Loucy (cell line): ENCODE data around the gene INTS2.

Source experiments
- H2AFZ ChIP-seq: fragments of 200-600 bp; sonication (generic); 2 replicates; pipeline ENCODE4 v1.6.0; 2016; ENCODE audit warnings: antibody characterized with exemption, mild to moderate bottlenecking, low read length, moderate library complexity
- H3F3A ChIP-seq: fragments of 200-600 bp; 2 replicates; pipeline ENCODE4 v1.6.0; 2016; ENCODE audit warnings: antibody characterized with exemption, low read depth, mild to moderate bottlenecking
- H3K27me3 ChIP-seq: fragments of 200-600 bp; sonication (generic); 2 replicates; pipeline ENCODE4 v1.6.1; 2014; ENCODE audit warnings: low read length, mild to moderate bottlenecking; ENCODE audit not compliant: insufficient read depth, poor library complexity, severe bottlenecking
- H3K36me3 ChIP-seq: fragments of 200-600 bp; sonication (generic); 2 replicates; pipeline ENCODE4 v1.6.1; 2016; ENCODE audit warnings: low read length; ENCODE audit not compliant: insufficient read depth
- H3K4me1 ChIP-seq: fragments of 200-600 bp; sonication (generic); 2 replicates; pipeline ENCODE4 v1.5.1; 2014; ENCODE audit warnings: low read length, mild to moderate bottlenecking; ENCODE audit not compliant: insufficient read depth, poor library complexity, severe bottlenecking
- H3K4me2 ChIP-seq: fragments of 200-600 bp; sonication (generic); 2 replicates; pipeline ENCODE4 v1.6.0; 2014; ENCODE audit warnings: antibody characterized with exemption, low read length, low read depth, mild to moderate bottlenecking; ENCODE audit not compliant: poor library complexity, severe bottlenecking
- H3K4me3 ChIP-seq: fragments of 200-600 bp; sonication (generic); 2 replicates; pipeline ENCODE4 v1.5.1; 2014; ENCODE audit warnings: low read length, mild to moderate bottlenecking, mixed read lengths; ENCODE audit not compliant: poor library complexity, severe bottlenecking
- H3K79me2 ChIP-seq: fragments of 200-600 bp; sonication (generic); 2 replicates; pipeline ENCODE4 v1.6.1; 2014; ENCODE audit warnings: low read length; ENCODE audit not compliant: insufficient read depth
- H3K9ac ChIP-seq: fragments of 200-600 bp; sonication (generic); 2 replicates; pipeline ENCODE4 v1.6.0; 2014; ENCODE audit warnings: mild to moderate bottlenecking, low read depth, low read length, moderate library complexity; ENCODE audit not compliant: poor library complexity, severe bottlenecking
- H3K9me2 ChIP-seq: fragments of 200-600 bp; sonication (generic); replicated peaks from 2 replicates; pipeline ENCODE4 v1.6.1; 2016; ENCODE audit warnings: low read depth, low read length, mixed read lengths
- H3K9me3 ChIP-seq: fragments of 200-600 bp; sonication (generic); 2 replicates; pipeline ENCODE4 v1.6.1; 2014; ENCODE audit warnings: mild to moderate bottlenecking, antibody characterized with exemption, low read length, low read depth; ENCODE audit not compliant: insufficient read depth
- H4K20me1 ChIP-seq: fragments of 200-600 bp; sonication (generic); 2 replicates; pipeline ENCODE4 v1.6.0; 2014; ENCODE audit warnings: antibody characterized with exemption, low read length, mild to moderate bottlenecking; ENCODE audit not compliant: insufficient read depth, poor library complexity, severe bottlenecking
- EZH2phosphoT487 ChIP-seq: fragments of 200-600 bp; IDR thresholded peaks from 2 replicates; pipeline ENCODE4 v1.6.1; 2018; ENCODE audit warnings: antibody characterized with exemption, mild to moderate bottlenecking, moderate library complexity, borderline replicate concordance
- TF ChIP-seq, protein P1 (sequence below): fragments of 200-600 bp; sonication (generic); conservative IDR thresholded peaks from 2 replicates; pipeline ENCODE4 v1.5.1; 2014; ENCODE audit warnings: mild to moderate bottlenecking, antibody characterized with exemption, low read length

The INTS2 gene

DNA sequence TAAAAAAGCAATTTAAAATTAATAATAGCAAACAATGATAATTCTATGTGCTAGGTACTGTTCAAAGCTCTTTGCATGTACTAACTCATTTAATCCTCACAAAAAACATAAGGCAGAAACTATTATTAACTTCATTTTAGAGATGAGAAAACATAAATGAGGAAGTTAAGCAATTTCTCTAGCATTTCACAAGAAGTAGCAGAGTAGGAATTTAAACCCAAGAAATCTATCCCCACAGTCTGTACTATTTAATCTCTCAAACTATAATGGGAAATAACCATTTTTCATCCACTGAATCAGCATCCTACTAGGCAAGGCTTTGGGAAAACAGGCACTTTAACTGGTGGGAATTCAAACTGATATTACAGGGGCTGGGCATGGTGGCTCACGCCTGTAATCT is 42.2 kb upstream of the INTS2 start:
- Histone ChIP-seq H3K4me2 (no peak overlapping the region), H3K9me2 (no peaks in the 10 kb centered on the region), H3F3A (0 out of 2 replicates have a peak, but pooled peaks cover 3% of the 10 kb centered on the region), H2AFZ (no peak overlapping the region), H3K79me2 (no peaks in the 10 kb centered on the region), H3K4me1 (no peaks in the 10 kb centered on the region), H3K4me3 (no peak overlapping the region), H3K9me3 (no peaks in the 10 kb centered on the region), H3K9ac (no peak overlapping the region), H3K27me3 (no peaks in the 10 kb centered on the region), H4K20me1 (no peaks in the 10 kb centered on the region), H3K36me3 (peaks cover 71% of the 10 kb centered on the region; the same call in 1 of the 2 replicates)
- no peak for TF ChIP-seq EZH2phosphoT487
- TF ChIP-seq, protein P1, sequence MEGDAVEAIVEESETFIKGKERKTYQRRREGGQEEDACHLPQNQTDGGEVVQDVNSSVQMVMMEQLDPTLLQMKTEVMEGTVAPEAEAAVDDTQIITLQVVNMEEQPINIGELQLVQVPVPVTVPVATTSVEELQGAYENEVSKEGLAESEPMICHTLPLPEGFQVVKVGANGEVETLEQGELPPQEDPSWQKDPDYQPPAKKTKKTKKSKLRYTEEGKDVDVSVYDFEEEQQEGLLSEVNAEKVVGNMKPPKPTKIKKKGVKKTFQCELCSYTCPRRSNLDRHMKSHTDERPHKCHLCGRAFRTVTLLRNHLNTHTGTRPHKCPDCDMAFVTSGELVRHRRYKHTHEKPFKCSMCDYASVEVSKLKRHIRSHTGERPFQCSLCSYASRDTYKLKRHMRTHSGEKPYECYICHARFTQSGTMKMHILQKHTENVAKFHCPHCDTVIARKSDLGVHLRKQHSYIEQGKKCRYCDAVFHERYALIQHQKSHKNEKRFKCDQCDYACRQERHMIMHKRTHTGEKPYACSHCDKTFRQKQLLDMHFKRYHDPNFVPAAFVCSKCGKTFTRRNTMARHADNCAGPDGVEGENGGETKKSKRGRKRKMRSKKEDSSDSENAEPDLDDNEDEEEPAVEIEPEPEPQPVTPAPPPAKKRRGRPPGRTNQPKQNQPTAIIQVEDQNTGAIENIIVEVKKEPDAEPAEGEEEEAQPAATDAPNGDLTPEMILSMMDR, result no peak

DNA sequence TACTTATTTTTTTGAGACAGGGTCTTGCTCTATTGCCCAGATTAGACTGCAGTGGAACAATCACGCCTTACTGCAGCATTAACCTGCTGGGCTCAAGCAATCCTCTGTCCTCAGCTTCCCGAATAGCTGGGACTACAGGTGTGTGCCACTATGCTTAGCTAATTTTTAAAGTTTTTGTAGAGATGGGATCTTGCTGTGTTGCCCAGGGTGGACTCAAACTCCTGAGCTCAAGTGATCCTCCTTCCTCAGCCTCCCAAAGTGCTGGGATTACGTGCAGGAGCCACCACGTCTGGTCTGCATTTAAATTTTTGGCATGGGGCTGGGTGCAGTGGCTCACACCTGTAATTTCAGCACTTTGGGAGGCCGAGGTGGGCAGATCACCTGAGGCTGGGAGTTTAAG is 41.0 kb upstream of the INTS2 start:
- Histone ChIP-seq H3K27me3 (no peaks in the 10 kb centered on the region), H3K4me1 (no peaks in the 10 kb centered on the region), H3K9me2 (no peaks in the 10 kb centered on the region), H3K4me2 (no peak overlapping the region), H3K79me2 (no peaks in the 10 kb centered on the region), H4K20me1 (no peaks in the 10 kb centered on the region), H2AFZ (no peak overlapping the region), H3K9me3 (no peaks in the 10 kb centered on the region), H3K36me3 (peaks cover 79% of the 10 kb centered on the region; the same call in 1 of the 2 replicates), H3K9ac (no peak overlapping the region), H3F3A (0 out of 2 replicates have a peak, but pooled peaks cover 3% of the 10 kb centered on the region), H3K4me3 (no peak overlapping the region)
- TF ChIP-seq, protein P1, result no peak
- TF ChIP-seq EZH2phosphoT487, result no peak

DNA sequence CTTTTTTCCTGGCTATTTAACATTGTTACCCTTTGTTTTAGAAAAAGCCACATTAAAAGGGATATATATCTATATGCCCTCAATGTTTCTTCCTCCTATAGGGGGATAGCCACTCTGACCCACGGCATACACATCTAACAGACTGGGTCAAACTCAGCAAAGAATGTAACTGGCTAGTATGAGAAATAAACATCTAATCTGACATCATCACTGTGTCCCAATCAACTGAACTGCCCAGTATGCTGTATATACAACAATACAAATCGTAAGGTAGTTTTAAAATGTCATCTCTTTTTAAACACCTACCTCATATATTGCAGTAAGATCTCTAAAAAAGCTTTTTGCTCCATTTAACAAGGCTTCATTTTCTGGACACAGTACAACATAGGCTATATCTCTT is 39.9 kb upstream of the INTS2 start:
- Histone ChIP-seq H4K20me1 (no peaks in the 10 kb centered on the region), H3K36me3 (peaks cover 87% of the 10 kb centered on the region; the same call in 1 of the 2 replicates), H3K9me3 (no peaks in the 10 kb centered on the region), H2AFZ (no peak overlapping the region), H3K9ac (no peak overlapping the region), H3K4me3 (no peak overlapping the region), H3K4me2 (no peak overlapping the region), H3K9me2 (no peaks in the 10 kb centered on the region), H3F3A (0 out of 2 replicates have a peak, but pooled peaks cover 3% of the 10 kb centered on the region), H3K4me1 (no peaks in the 10 kb centered on the region), H3K79me2 (no peaks in the 10 kb centered on the region), H3K27me3 (no peaks in the 10 kb centered on the region)
- TF ChIP-seq, protein P1, result no peak
- TF ChIP-seq EZH2phosphoT487, result no peak
